Calu3 (cell line): ENCODE data around the gene SF3B4. TPM values are rescaled to one million over a fixed set of nuclear protein-coding genes. Genes with fewer than 3 reads are reported as not detected.
"Not testable (repeated sequence)": the region's sequence is repeated elsewhere in the genome, so short reads cannot be mapped to it uniquely, and the experiment has no call there.

Experiments
- BruUV-seq: library from RNA; stranded (reverse); fragments of 400-500 nt; replicated peaks from 2 replicates; lab custom pipeline; 2021; lab: Mats Ljungman, UMichigan
- CTCF ChIA-PET: fragments of 300-600 bp; sonication (Branson Sonifier 250); formaldehyde crosslinking; loops from one replicate; lab custom pipeline; 2022; ENCODE audit warnings: antibody characterized with exemption; lab: Charles Lee
- DNase-seq: peaks from one replicate; pipeline ENCODE4 v3.0.0; 2022
- H3K27ac Mint-ChIP-seq: one replicate; pipeline ENCODE4 v1.8.0; 2022; ENCODE audit warnings: mixed read lengths; ENCODE audit not compliant: unreplicated experiment
- H3K27me3 Mint-ChIP-seq: one replicate; pipeline ENCODE4 v1.8.0; 2022; ENCODE audit warnings: mixed read lengths; ENCODE audit not compliant: unreplicated experiment
- H3K36me3 Mint-ChIP-seq: one replicate; pipeline ENCODE4 v1.8.0; 2022; ENCODE audit warnings: mild to moderate bottlenecking, moderate library complexity, mixed read lengths; ENCODE audit not compliant: insufficient read depth, unreplicated experiment
- H3K4me1 Mint-ChIP-seq: one replicate; pipeline ENCODE4 v1.8.0; 2022; ENCODE audit warnings: mild to moderate bottlenecking, low read depth, mixed read lengths; ENCODE audit not compliant: unreplicated experiment
- H3K4me3 Mint-ChIP-seq: one replicate; pipeline ENCODE4 v1.8.0; 2022; ENCODE audit warnings: mild to moderate bottlenecking, low read depth, moderate library complexity, mixed read lengths; ENCODE audit not compliant: unreplicated experiment
- H3K9me3 Mint-ChIP-seq: one replicate; pipeline ENCODE4 v1.8.0; 2022; ENCODE audit warnings: low read depth, mixed read lengths; ENCODE audit not compliant: unreplicated experiment
- intact Hi-C: fragments of 100-400 bp; cut with micrococcal nuclease; formaldehyde crosslinking; loops from one replicate; pipeline ENCODE4 v1.10.0; 2022; ENCODE audit not compliant: unreplicated experiment
- total RNA-seq: library from RNA; stranded (reverse); gene quantifications from 2 replicates; pipeline ENCODE4 v1.2.3, GENCODE V29; 2022
- TF ChIP-seq, protein P1 (sequence below): fragments of 200-600 bp; IDR thresholded peaks from one replicate; pipeline ENCODE4 v1.8.0; 2022; ENCODE audit warnings: antibody characterized with exemption; ENCODE audit not compliant: unreplicated experiment

Gene SF3B4
- total RNA-seq, 1 experiment from 2014 or later: 188 TPM

DNA sequence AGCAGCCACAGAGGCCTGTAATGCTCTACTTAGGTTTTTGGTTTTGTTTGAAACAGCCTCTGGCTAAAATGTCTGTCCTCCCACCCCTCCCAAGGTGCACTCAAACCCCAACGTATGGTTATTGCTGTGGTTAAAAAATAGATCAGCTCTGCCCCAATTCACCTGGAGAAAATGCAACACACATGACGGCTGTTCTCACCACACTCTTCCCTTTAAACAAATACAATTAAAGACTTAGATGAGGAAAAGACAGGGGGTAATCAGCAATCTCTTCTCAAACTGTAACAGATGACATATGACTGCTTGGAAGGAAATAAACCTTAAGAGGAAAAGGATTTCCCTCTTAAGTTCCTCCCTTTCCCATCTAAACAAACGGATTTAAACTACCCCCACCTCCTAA is 15.3 kb upstream of the SF3B4 start:
- intact Hi-C loops: no loop called here

GRCh38 chr1:149942207-149942606 is 14.6 kb upstream of the SF3B4 start:
- Mint-ChIP-seq H3K9me3 (no peaks in the 10 kb centered on the region), H3K36me3 (peaks cover 41% of the 10 kb centered on the region), H3K27ac (no peak overlapping the region), H3K4me3 (no peak overlapping the region), H3K27me3 (no peaks in the 10 kb centered on the region), H3K4me1 (peaks cover 34% of the 10 kb centered on the region)
- TF ChIP-seq, protein P1, sequence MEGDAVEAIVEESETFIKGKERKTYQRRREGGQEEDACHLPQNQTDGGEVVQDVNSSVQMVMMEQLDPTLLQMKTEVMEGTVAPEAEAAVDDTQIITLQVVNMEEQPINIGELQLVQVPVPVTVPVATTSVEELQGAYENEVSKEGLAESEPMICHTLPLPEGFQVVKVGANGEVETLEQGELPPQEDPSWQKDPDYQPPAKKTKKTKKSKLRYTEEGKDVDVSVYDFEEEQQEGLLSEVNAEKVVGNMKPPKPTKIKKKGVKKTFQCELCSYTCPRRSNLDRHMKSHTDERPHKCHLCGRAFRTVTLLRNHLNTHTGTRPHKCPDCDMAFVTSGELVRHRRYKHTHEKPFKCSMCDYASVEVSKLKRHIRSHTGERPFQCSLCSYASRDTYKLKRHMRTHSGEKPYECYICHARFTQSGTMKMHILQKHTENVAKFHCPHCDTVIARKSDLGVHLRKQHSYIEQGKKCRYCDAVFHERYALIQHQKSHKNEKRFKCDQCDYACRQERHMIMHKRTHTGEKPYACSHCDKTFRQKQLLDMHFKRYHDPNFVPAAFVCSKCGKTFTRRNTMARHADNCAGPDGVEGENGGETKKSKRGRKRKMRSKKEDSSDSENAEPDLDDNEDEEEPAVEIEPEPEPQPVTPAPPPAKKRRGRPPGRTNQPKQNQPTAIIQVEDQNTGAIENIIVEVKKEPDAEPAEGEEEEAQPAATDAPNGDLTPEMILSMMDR: no peak
- CTCF ChIA-PET: no interaction called here
- BruUV-seq: no TSS peak
- no peak for DNase-seq
- intact Hi-C loops: no loop called here

More for the DNA sequence above, 15.3 kb upstream of the SF3B4 start:
- Mint-ChIP-seq H3K27me3 (no peaks in the 10 kb centered on the region), H3K36me3 (peaks cover 41% of the 10 kb centered on the region), H3K9me3 (no peaks in the 10 kb centered on the region), H3K27ac (no peak overlapping the region), H3K4me1 (peaks cover 27% of the 10 kb centered on the region), H3K4me3 (no peak overlapping the region)
- CTCF ChIA-PET: no interaction called here
- BruUV-seq: no TSS peak
- TF ChIP-seq, protein P1: no peak
- DNase-seq: no peak

DNA sequence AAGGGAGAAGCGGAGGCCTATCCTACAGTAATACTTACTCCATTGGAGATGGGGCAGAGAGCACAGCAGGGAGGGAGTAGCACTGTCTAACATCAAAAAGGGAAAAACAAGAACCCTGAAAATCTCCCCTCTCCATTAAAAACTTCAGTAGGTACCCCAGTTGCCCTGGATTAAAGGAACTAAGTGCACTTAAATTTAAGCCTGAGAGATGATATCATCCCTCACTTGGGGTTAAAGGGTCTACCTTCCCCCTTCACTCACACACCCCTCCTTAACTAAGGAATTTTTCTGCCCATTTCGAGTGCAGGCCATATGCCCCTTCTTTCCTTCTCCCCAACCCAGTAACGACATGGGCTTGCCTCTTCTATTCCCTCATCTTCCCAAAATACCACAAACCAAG is 12.8 kb upstream of the SF3B4 start:
- H3K4me3 Mint-ChIP-seq: no peak overlapping the region
- no peaks in the 10 kb centered on the region for H3K9me3 Mint-ChIP-seq
- no peak for DNase-seq
- peaks cover 50% of the 10 kb centered on the region for H3K4me1 Mint-ChIP-seq
- intact Hi-C loops: no loop called here
- H3K36me3 Mint-ChIP-seq: peaks cover 46% of the 10 kb centered on the region
- no peaks in the 10 kb centered on the region for H3K27me3 Mint-ChIP-seq
- CTCF ChIA-PET: interaction anchor here (0.7 to 1.0 kb wide), 2 partner anchors 110 to 186 kb away, joined by 3 to 4 read pairs; no protein-coding TSS in a partner anchor
- TF ChIP-seq, protein P1: no peak
- H3K27ac Mint-ChIP-seq: peak overlapping the region; percentile 95
- BruUV-seq: no TSS peak

GRCh38 chr1:149938668-149939003 is 11.0 kb upstream of the SF3B4 start:
- peaks cover 51% of the 10 kb centered on the region for H3K4me1 Mint-ChIP-seq

DNA sequence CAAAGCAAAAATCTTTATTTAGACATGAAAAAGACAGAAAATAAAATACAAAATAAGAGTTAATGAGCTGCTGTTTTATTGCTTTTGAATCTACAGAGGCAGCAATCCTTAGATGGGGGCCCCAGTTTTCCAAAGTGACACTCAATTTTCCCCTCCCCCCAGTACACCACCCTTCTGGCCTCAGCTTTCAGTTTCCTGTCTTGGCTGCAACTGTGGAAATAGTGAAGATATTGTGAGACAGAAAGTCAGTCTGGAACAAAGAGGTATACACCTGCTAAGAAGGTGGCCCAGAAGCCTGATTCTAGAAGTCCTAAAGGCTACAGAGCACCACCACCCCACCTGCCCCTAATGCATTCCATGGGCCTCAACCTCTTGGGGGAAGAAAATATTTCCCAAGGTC is 10.2 kb upstream of the SF3B4 start:
- H3K4me1 Mint-ChIP-seq: peaks cover 51% of the 10 kb centered on the region
- peak overlapping the region; percentile 95 for H3K27ac Mint-ChIP-seq
- no peaks in the 10 kb centered on the region for H3K9me3 Mint-ChIP-seq
- CTCF ChIA-PET: interaction anchor here (0.9 kb wide), 1 partner anchor 51 kb away, joined by 3 read pairs; a partner anchor contains a TSS
- BruUV-seq: TSS peak; percentile 94
- H3K27me3 Mint-ChIP-seq: no peaks in the 10 kb centered on the region
- DNase-seq: no peak
- TF ChIP-seq, protein P1: no peak
- intact Hi-C loops: loop anchor here (2.0 kb wide), 1 partner anchor 49 kb away; no protein-coding TSS in a partner anchor
- H3K4me3 Mint-ChIP-seq: peak overlapping the region; percentile 84
- H3K36me3 Mint-ChIP-seq: peaks cover 49% of the 10 kb centered on the region

More at GRCh38 chr1:149938668-149939003, 11.0 kb upstream of the SF3B4 start:
- H3K27me3 Mint-ChIP-seq, DNase-seq, intact Hi-C loops, H3K9me3 Mint-ChIP-seq, BruUV-seq: not testable (repeated sequence)
- CTCF ChIA-PET: interaction anchor here (0.6 to 1.5 kb wide), 5 partner anchors 39 to 248 kb away, joined by 3 to 4 read pairs (median 3); partner anchors contain the start of gene OTUD7B
- H3K36me3 Mint-ChIP-seq: peaks cover 49% of the 10 kb centered on the region
- peak overlapping the region; percentile 95 for H3K27ac Mint-ChIP-seq
- peak overlapping the region; percentile 84 for H3K4me3 Mint-ChIP-seq
